ENCODE measurements around the gene GPSM1. TPM values are rescaled to one million over a fixed set of nuclear protein-coding genes. Genes with fewer than 3 reads are reported as not detected.

Gene GPSM1
- total RNA-seq, 1 experiment from 2014 or later, result 14.2 TPM

- TF ChIP-seq ERG (CRISPR knock-in tag; IDR thresholded peaks at IDR 0.05), result no peak
- TF ChIP-seq ZNF396 (CRISPR knock-in tag; IDR thresholded peaks at IDR 0.05; ENCODE audit: borderline replicate concordance), result no peak
- no peak for TF ChIP-seq FOXP1 (CRISPR knock-in tag; IDR thresholded peaks at IDR 0.05; ENCODE audit: borderline replicate concordance)
- TF ChIP-seq NR3C1 (CRISPR knock-in tag; conservative IDR thresholded peaks at IDR 0.05; ENCODE audit: low read depth), result no peak
These were observed 24.1 kb upstream of the GPSM1 start (continued) for GRCh38 chr9:136303066-136303824.

DNA sequence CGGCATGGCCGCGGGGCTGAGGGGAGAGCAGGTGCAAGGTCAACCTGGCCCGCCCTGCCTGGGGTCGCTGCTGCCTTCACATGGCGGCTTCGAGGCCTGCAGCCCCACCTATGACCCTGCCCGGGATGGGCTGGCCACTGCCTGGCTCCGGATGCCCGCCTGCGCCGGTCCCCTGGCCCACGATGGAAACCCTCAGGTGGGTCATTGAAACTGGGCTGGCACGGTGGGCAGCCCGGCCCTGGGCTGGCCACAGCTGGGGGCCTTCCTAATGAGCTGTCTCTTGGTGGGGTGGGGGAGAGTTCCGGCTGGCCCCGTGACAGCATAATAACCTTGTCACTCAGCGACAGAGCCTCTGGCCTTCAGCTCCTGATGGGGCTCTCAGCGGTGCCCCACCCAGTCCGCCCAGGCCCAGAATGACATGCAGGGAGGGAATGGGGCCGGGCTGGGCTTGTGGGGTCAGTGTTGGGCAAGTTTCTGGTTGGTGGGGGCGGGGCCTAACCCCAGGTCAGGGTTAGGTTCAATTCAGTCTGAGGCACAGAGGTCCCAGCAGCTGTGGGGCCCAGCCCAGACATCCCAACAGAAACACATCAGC is 23.4 kb upstream of the GPSM1 start, which contains the start of gene CCDC187:
TSS of gene CCDC187 (minus strand) at position 270 of the 592 bp plus-strand sequence. CDS start at position 6, 264 bp downstream.
- TF ChIP-seq, protein P1, sequence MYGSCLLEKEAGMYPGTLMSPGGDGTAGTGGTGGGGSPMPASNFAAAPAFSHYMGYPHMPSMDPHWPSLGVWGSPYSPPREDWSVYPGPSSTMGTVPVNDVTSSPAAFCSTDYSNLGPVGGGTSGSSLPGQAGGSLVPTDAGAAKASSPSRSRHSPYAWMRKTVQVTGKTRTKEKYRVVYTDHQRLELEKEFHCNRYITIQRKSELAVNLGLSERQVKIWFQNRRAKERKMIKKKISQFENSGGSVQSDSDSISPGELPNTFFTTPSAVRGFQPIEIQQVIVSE (CRISPR knock-in tag; IDR thresholded peaks at IDR 0.05; ENCODE audit: borderline replicate concordance), result no peak
- TF ChIP-seq NFE2L1 (CRISPR knock-in tag; IDR thresholded peaks at IDR 0.05) (no peak), NR2C2 (CRISPR knock-in tag; IDR thresholded peaks at IDR 0.05) (0 out of 2 replicates have a peak, but pooled peaks have one; percentile 24), ZNF317 (CRISPR knock-in tag; IDR thresholded peaks at IDR 0.05; ENCODE audit: borderline replicate concordance, low read depth) (no peak), ZBTB43 (CRISPR knock-in tag; IDR thresholded peaks at IDR 0.05) (no peak)
- TF ChIP-seq, protein P2, sequence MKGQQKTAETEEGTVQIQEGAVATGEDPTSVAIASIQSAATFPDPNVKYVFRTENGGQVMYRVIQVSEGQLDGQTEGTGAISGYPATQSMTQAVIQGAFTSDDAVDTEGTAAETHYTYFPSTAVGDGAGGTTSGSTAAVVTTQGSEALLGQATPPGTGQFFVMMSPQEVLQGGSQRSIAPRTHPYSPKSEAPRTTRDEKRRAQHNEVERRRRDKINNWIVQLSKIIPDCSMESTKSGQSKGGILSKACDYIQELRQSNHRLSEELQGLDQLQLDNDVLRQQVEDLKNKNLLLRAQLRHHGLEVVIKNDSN (CRISPR knock-in tag; IDR thresholded peaks at IDR 0.05), result no peak
- H3K4me1 Mint-ChIP-seq, result no peaks in the 10 kb centered on the region
- no peaks in the 10 kb centered on the region for H3K9me3 Mint-ChIP-seq
- ChIA-PET CTCF (interaction anchor here (2.2 kb wide), 1 partner anchor 27 kb away, joined by 5 read pairs; no protein-coding TSS in a partner anchor), POLR2A (no interaction called here)
- no peaks in the 10 kb centered on the region for H3K27me3 Mint-ChIP-seq (ENCODE audit: low read depth)
- no peak within 1 kb of the TSS for H3K4me3 Mint-ChIP-seq
- no peak within 1 kb of the TSS for H3K27ac Mint-ChIP-seq
- no peak for DNase-seq (ENCODE audit: low spot score)
- no peak for ATAC-seq
- no peaks in the 10 kb centered on the region for H3K36me3 Mint-ChIP-seq

DNA sequence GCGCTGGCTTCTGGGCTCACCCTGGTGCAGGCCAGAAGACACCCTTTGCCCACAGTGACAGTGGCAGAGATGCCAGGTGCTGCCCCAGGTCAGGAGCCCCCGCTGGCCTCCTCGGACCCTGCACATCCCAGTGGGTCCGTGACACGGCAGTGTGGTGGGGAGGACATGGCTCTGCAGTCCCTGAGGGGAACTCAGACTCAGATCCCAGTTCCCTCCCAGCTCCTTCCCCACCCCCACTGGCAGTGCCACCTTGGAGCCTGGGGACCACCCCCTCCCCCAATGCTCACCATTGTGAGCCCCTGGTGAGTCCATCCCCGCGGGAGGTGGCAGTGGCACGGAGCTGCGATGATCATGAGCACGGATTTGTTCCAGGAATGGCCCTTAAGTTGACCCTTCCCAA is 22.9 kb upstream of the GPSM1 start:
- H3K36me3 Mint-ChIP-seq, result no peaks in the 10 kb centered on the region
- ChIA-PET POLR2A (no interaction called here), CTCF (interaction anchor here (1.7 to 2.2 kb wide), 2 partner anchors 28 to 134 kb away, joined by 5 read pairs; no protein-coding TSS in a partner anchor)
- no peak overlapping the region for H3K4me3 Mint-ChIP-seq
- no peaks in the 10 kb centered on the region for H3K27me3 Mint-ChIP-seq (ENCODE audit: low read depth)
- no peak for DNase-seq (ENCODE audit: low spot score)
- no peak overlapping the region for H3K27ac Mint-ChIP-seq
- no peaks in the 10 kb centered on the region for H3K4me1 Mint-ChIP-seq
- no peaks in the 10 kb centered on the region for H3K9me3 Mint-ChIP-seq
- TF ChIP-seq NFYB (CRISPR knock-in tag; conservative IDR thresholded peaks at IDR 0.05; ENCODE audit: low read depth), result no peak
- TF ChIP-seq HMGA2 (CRISPR knock-in tag; IDR thresholded peaks at IDR 0.05), result no peak
- no peak for TF ChIP-seq FOXP1 (CRISPR knock-in tag; IDR thresholded peaks at IDR 0.05; ENCODE audit: borderline replicate concordance)
- no peak for TF ChIP-seq MXD4 (CRISPR knock-in tag; IDR thresholded peaks at IDR 0.05; ENCODE audit: borderline replicate concordance)
- TF ChIP-seq SMAD3 (CRISPR knock-in tag; IDR thresholded peaks at IDR 0.05; ENCODE audit: borderline replicate concordance), result no peak
- no peak for TF ChIP-seq RORB (CRISPR knock-in tag; IDR thresholded peaks at IDR 0.05)
- no peak for TF ChIP-seq TEAD1 (CRISPR knock-in tag; IDR thresholded peaks at IDR 0.05)
- TF ChIP-seq, protein P3, sequence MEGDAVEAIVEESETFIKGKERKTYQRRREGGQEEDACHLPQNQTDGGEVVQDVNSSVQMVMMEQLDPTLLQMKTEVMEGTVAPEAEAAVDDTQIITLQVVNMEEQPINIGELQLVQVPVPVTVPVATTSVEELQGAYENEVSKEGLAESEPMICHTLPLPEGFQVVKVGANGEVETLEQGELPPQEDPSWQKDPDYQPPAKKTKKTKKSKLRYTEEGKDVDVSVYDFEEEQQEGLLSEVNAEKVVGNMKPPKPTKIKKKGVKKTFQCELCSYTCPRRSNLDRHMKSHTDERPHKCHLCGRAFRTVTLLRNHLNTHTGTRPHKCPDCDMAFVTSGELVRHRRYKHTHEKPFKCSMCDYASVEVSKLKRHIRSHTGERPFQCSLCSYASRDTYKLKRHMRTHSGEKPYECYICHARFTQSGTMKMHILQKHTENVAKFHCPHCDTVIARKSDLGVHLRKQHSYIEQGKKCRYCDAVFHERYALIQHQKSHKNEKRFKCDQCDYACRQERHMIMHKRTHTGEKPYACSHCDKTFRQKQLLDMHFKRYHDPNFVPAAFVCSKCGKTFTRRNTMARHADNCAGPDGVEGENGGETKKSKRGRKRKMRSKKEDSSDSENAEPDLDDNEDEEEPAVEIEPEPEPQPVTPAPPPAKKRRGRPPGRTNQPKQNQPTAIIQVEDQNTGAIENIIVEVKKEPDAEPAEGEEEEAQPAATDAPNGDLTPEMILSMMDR (IDR thresholded peaks at IDR 0.05), result no peak
- no peak for TF ChIP-seq ZNF416 (CRISPR knock-in tag; IDR thresholded peaks at IDR 0.05)
- TF ChIP-seq, protein P1 (CRISPR knock-in tag; IDR thresholded peaks at IDR 0.05; ENCODE audit: borderline replicate concordance), result no peak
- no peak for TF ChIP-seq GRHL2 (CRISPR knock-in tag; IDR thresholded peaks at IDR 0.05; ENCODE audit: insufficient replicate concordance, severe bottlenecking)
- no peak for TF ChIP-seq ELF4 (CRISPR knock-in tag; IDR thresholded peaks at IDR 0.05; ENCODE audit: low read depth)
- no peak for TF ChIP-seq ZNF263 (CRISPR knock-in tag; IDR thresholded peaks at IDR 0.05; ENCODE audit: low read depth)
- no peak for TF ChIP-seq ZNF121 (CRISPR knock-in tag; IDR thresholded peaks at IDR 0.05)
- no peak for TF ChIP-seq PREB (CRISPR knock-in tag; IDR thresholded peaks at IDR 0.05; ENCODE audit: borderline replicate concordance)
- no peak for TF ChIP-seq ESRRA (CRISPR knock-in tag; IDR thresholded peaks at IDR 0.05; ENCODE audit: borderline replicate concordance)
- no peak for ATAC-seq

Measured in WTC11 (cell line).